Measurements from ENCODE around the gene LRIT2. TPM values are rescaled to one million over a fixed set of nuclear protein-coding genes. Genes with fewer than 3 reads are reported as not detected.

Gene LRIT2
- total RNA-seq, 1 experiment from 2014 or later = not detected

GRCh38 chr10:84264611-84265141 is 39.3 kb upstream of the LRIT2 start:
- BruUV-seq (replicated peaks) = no TSS peak
- peaks cover 4% of the 10 kb centered on the region for H3K27me3 Mint-ChIP-seq (ENCODE audit: insufficient read depth, unreplicated experiment)
- Histone ChIP-seq H3K9me3 (no peaks in the 10 kb centered on the region), H3K36me3 (ENCODE audit: control insufficient read depth, insufficient read depth, low read length) (no peaks in the 10 kb centered on the region), H3K27me3 (replicated peaks; ENCODE audit: control insufficient read depth, insufficient read depth, low read length) (no peaks in the 10 kb centered on the region; the same call in 1 of the 2 replicates), H3K4me1 (no peaks in the 10 kb centered on the region), H3K4me3 (ENCODE audit: low read depth, low read length) (no peak overlapping the region)
- no peak overlapping the region for H3K27ac Mint-ChIP-seq (ENCODE audit: unreplicated experiment)
- peak; percentile 63 to 75 for DNase-seq
- no peaks in the 10 kb centered on the region for H3K36me3 Mint-ChIP-seq (ENCODE audit: insufficient read depth, unreplicated experiment)
- ChIA-PET POLR2A (no interaction called here), CTCF (interaction anchor here (0.5 to 4.2 kb wide), 10 partner anchors 23 to 349 kb away, joined by 3 to 53 read pairs (median 4); partner anchors contain the start of genes CCSER2 and LRIT1)
- intact Hi-C loops (cut with micrococcal nuclease; ENCODE audit: unreplicated experiment) = loop anchor here (1.0 to 10.0 kb wide), 5 partner anchors 88 to 480 kb away; no protein-coding TSS in a partner anchor
- H3K4me1 Mint-ChIP-seq (ENCODE audit: low read depth, unreplicated experiment) = peaks cover 13% of the 10 kb centered on the region
- peaks cover 9% of the 10 kb centered on the region for H3K9me3 Mint-ChIP-seq (ENCODE audit: unreplicated experiment)
- peak; percentile 94 to 96 for TF ChIP-seq CTCF (IDR thresholded peaks at IDR 0.05; ENCODE audit: insufficient read depth in 1 of 2, low read depth in 1 of 2, low read length in 1 of 2, severe bottlenecking in 1 of 2, unreplicated experiment in 1 of 2)
- H3K4me3 Mint-ChIP-seq (ENCODE audit: unreplicated experiment) = no peak overlapping the region

GRCh38 chr10:84263716-84264115 is 38.4 kb upstream of the LRIT2 start:
- DNase-seq = no peak
- CTCF ChIA-PET = interaction anchor here (0.9 to 1.6 kb wide), 3 partner anchors 65 to 274 kb away, joined by 4 to 7 read pairs (median 4); partner anchors contain the start of gene CCSER2
- H3K9me3 Mint-ChIP-seq (ENCODE audit: unreplicated experiment) = peaks cover 9% of the 10 kb centered on the region
- H3K27me3 Mint-ChIP-seq (ENCODE audit: insufficient read depth, unreplicated experiment) = peaks cover 4% of the 10 kb centered on the region
- no TSS peak for BruUV-seq (replicated peaks)
- Histone ChIP-seq H3K9me3 (0 out of 2 replicates have a peak, but pooled peaks cover 3% of the 10 kb centered on the region), H3K27me3 (replicated peaks; ENCODE audit: control insufficient read depth, insufficient read depth, low read length) (no peaks in the 10 kb centered on the region; the same call in 1 of the 2 replicates), H3K4me1 (no peaks in the 10 kb centered on the region), H3K36me3 (ENCODE audit: control insufficient read depth, insufficient read depth, low read length) (no peaks in the 10 kb centered on the region), H3K4me3 (ENCODE audit: low read depth, low read length) (no peak overlapping the region)
- no peak for TF ChIP-seq CTCF (IDR thresholded peaks at IDR 0.05; ENCODE audit: insufficient read depth in 1 of 2, low read depth in 1 of 2, low read length in 1 of 2, severe bottlenecking in 1 of 2, unreplicated experiment in 1 of 2)
- no peak overlapping the region for H3K4me3 Mint-ChIP-seq (ENCODE audit: unreplicated experiment)
- intact Hi-C loops (cut with micrococcal nuclease; ENCODE audit: unreplicated experiment) = loop anchor here (1.0 to 10.0 kb wide), 5 partner anchors 89 to 481 kb away; no protein-coding TSS in a partner anchor
- POLR2A ChIA-PET = no interaction called here
- no peaks in the 10 kb centered on the region for H3K36me3 Mint-ChIP-seq (ENCODE audit: insufficient read depth, unreplicated experiment)
- peaks cover 13% of the 10 kb centered on the region for H3K4me1 Mint-ChIP-seq (ENCODE audit: low read depth, unreplicated experiment)
- H3K27ac Mint-ChIP-seq (ENCODE audit: unreplicated experiment) = no peak overlapping the region

GRCh38 chr10:84262190-84262956 is 37.0 kb upstream of the LRIT2 start:
- Mint-ChIP-seq H3K36me3 (ENCODE audit: insufficient read depth, unreplicated experiment) (no peaks in the 10 kb centered on the region), H3K27ac (ENCODE audit: unreplicated experiment) (no peak overlapping the region), H3K4me3 (ENCODE audit: unreplicated experiment) (no peak overlapping the region), H3K9me3 (ENCODE audit: unreplicated experiment) (peaks cover under 1% of the 10 kb centered on the region), H3K27me3 (ENCODE audit: insufficient read depth, unreplicated experiment) (peaks cover 4% of the 10 kb centered on the region), H3K4me1 (ENCODE audit: low read depth, unreplicated experiment) (peaks cover 7% of the 10 kb centered on the region)
- Histone ChIP-seq H3K27me3 (replicated peaks; ENCODE audit: control insufficient read depth, insufficient read depth, low read length) (no peaks in the 10 kb centered on the region; the same call in 1 of the 2 replicates), H3K4me1 (no peaks in the 10 kb centered on the region), H3K9me3 (0 out of 2 replicates have a peak, but pooled peaks cover 3% of the 10 kb centered on the region), H3K4me3 (ENCODE audit: low read depth, low read length) (no peak overlapping the region), H3K36me3 (ENCODE audit: control insufficient read depth, insufficient read depth, low read length) (no peaks in the 10 kb centered on the region)
- intact Hi-C loops (cut with micrococcal nuclease; ENCODE audit: unreplicated experiment) = loop anchor here (10.0 kb wide), 2 partner anchors 352 to 482 kb away; no protein-coding TSS in a partner anchor
- no peak for TF ChIP-seq CTCF (IDR thresholded peaks at IDR 0.05; ENCODE audit: insufficient read depth in 1 of 2, low read depth in 1 of 2, low read length in 1 of 2, severe bottlenecking in 1 of 2, unreplicated experiment in 1 of 2)
- CTCF ChIA-PET = no interaction called here
- no TSS peak for BruUV-seq (replicated peaks)
- POLR2A ChIA-PET = no interaction called here
- DNase-seq = no peak
